ENCODE data around the gene TENM4. TPM values are rescaled to one million over a fixed set of nuclear protein-coding genes. Genes with fewer than 3 reads are reported as not detected.

Gene TENM4
- total RNA-seq, 2 experiments from 2014 or later = not detected

DNA sequence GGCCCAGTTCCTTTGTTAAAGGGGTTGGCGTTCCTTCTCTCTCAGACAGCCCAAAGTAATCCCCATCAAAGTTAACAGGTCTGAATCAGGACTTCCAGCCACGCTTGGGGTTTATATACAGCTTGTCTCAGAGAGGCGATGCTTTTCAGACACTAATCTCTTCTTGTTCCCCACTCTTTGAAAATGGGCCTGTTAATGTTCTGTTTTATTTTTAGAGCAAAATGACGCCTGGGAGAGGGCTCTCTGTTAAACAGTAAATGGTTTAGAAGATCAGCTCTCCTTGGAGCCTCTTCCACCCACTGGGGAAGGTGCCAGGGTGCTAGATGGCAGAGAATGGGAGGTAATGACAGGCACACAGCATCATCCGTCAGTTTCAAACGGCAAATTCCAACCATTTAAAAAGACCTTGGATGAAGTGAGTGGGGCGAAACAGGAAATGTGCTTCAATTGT lies 630.2 kb downstream of the TENM4 start:
- DNase-seq (no peak), ATAC-seq (ENCODE audit: low read depth) (no peak)
- H3K27ac Mint-ChIP-seq = no peak overlapping the region
- POLR2A ChIA-PET = no interaction called here
- no peaks in the 10 kb centered on the region for H3K36me3 Mint-ChIP-seq
- H3K4me3 Mint-ChIP-seq = no peak overlapping the region
- no peaks in the 10 kb centered on the region for H3K9me3 Mint-ChIP-seq
- H3K4me1 Mint-ChIP-seq = no peaks in the 10 kb centered on the region
- H3K27me3 Mint-ChIP-seq = peaks cover 14% of the 10 kb centered on the region

DNA sequence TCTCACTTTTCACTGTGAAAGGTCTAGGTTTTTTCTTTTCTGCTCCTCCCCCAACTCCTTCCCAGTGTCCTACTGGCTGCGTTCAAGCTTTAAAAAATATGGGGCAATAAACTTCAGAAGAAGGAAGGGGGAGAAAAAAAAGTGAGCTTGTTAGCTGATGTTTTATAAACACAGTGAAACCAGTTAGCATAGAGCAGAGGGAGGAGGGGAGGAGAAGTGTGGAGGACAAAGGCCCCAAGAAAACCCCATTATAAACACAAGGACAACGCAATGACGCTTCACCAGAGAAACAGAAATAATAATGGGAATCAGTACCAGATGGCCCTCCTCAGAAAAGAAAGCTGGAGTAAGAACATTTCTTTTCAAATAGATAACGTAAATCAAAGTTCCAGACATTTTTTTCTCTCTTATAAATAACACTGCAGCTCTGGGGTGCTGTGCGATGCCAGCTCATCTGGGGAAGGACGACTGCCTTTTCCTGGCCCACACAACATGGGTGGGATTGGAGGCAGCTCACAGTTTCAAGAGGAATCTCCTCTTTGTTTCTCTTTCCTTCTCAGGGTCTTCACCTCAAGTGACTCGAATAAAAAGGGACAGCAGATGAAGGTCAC lies 630.8 kb downstream of the TENM4 start:
- H3K27me3 Mint-ChIP-seq = peaks cover 11% of the 10 kb centered on the region

DNA sequence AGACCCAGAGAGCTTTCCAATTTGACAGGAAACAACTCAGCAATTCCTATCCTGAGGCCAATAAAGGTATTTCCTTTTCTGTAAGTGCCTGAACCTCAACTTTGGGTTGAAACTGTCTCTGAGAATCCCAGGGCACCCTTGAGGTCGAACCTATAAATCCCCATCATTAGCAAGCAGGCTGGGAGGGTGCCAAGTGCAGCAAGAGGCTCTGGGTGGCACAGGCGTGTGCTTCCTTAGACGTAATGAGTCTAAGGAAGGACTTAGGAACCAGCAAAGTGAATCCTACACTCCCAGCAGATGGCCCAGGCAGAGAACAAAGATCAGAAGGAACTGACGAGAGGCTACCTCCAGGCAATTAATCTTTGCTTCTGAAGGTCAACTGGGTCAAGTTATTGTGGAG lies 631.9 kb downstream of the TENM4 start:
- H3K9me3 Mint-ChIP-seq = no peaks in the 10 kb centered on the region
- peaks cover 11% of the 10 kb centered on the region for H3K27me3 Mint-ChIP-seq
- no peak overlapping the region for H3K4me3 Mint-ChIP-seq
- DNase-seq (no peak), ATAC-seq (ENCODE audit: low read depth) (no peak)
- no peaks in the 10 kb centered on the region for H3K36me3 Mint-ChIP-seq
- no peaks in the 10 kb centered on the region for H3K4me1 Mint-ChIP-seq
- no peak overlapping the region for H3K27ac Mint-ChIP-seq
- POLR2A ChIA-PET = no interaction called here

More for the DNA sequence above, 630.8 kb downstream of the TENM4 start:
- H3K4me1 Mint-ChIP-seq = no peaks in the 10 kb centered on the region
- no peaks in the 10 kb centered on the region for H3K9me3 Mint-ChIP-seq
- no peak overlapping the region for H3K27ac Mint-ChIP-seq
- DNase-seq (no peak), ATAC-seq (ENCODE audit: low read depth) (no peak)
- no peaks in the 10 kb centered on the region for H3K36me3 Mint-ChIP-seq
- no peak overlapping the region for H3K4me3 Mint-ChIP-seq
- POLR2A ChIA-PET = no interaction called here

DNA sequence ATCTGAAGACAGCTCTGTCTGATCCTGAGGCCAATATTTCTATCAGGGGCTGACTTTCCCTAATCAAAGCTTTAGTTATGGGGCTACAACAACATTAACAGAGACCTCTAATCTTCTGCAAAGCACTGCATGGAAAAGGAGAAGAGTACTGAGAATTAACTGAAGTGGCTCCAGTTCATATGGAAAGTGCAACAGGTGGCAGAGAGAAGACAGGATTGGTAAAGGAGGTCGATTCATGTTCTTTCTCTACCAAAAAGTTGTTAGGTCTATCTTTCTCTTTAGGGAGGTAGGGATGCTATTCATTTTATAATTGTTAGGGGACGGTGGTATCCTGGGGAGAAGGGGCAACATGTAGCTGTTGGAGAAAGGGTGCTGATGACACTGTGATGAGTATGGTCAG lies 633.5 kb downstream of the TENM4 start:
- peaks cover 11% of the 10 kb centered on the region for H3K27me3 Mint-ChIP-seq
- H3K27ac Mint-ChIP-seq = no peak overlapping the region
- H3K4me1 Mint-ChIP-seq = no peaks in the 10 kb centered on the region
- POLR2A ChIA-PET = no interaction called here
- H3K36me3 Mint-ChIP-seq = no peaks in the 10 kb centered on the region
- ATAC-seq (ENCODE audit: low read depth) (no peak), DNase-seq (no peak)
- no peaks in the 10 kb centered on the region for H3K9me3 Mint-ChIP-seq
- no peak overlapping the region for H3K4me3 Mint-ChIP-seq

DNA sequence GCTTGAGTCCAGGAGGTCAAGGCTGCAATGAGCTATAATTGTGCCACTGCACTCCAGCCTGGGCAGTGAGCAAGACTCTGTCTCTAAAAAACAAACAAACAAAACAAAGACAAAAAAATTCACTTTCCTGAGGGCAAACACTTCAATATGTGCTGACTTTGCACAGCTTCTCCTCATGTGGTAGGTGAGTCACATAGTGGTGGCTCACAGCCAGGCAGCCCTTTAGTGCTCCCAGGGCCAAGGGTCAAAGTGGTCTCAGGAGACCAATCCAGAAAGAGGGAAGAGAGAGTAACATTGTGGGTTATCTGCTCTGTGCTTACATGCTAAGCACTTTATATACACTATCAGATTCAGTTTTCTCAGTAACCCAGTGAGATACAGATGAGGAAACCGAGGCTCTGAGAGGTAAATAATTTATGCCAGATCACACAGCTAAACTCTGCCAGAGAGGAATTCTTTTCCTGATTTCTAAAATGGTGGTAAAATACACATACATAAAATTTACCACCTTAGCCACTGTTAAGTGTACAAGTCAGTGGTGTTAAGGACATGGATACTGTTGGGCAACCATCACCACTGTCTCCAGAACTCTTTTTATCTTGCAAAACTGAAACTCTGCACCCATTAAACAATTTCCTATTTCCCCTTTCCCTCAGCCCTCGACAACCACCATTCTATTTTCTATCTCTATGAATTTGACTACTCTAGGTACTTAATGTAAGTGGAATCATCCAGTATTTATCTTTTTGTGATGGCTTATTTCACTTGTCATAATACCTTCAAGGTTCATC lies 634.4 kb downstream of the TENM4 start:
- H3K27me3 Mint-ChIP-seq = peaks cover 11% of the 10 kb centered on the region
- H3K36me3 Mint-ChIP-seq = no peaks in the 10 kb centered on the region
- no peak overlapping the region for H3K27ac Mint-ChIP-seq
- no peak overlapping the region for H3K4me3 Mint-ChIP-seq
- no peaks in the 10 kb centered on the region for H3K9me3 Mint-ChIP-seq
- POLR2A ChIA-PET = no interaction called here
- no peaks in the 10 kb centered on the region for H3K4me1 Mint-ChIP-seq
- ATAC-seq (ENCODE audit: low read depth) (no peak), DNase-seq (no peak)

DNA sequence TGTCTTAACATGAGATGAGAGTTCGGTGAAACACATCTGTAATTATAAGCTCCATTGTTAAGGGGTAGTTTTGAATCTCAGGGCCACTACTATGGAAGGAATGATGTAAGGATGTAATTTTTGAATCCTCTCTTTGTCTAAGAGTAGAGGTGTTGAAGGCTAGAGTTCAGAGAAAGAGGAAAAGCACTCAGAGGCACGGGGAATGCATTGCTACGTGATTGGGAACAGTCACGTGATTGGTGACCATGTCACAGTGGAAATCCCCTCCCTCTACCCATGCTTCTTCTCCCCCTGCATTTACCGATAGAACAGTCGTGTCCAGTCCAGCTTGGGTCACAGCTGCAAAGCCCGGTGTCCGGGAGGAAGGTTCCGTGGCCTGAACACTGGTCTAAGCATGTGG lies 635.8 kb downstream of the TENM4 start:
- no peaks in the 10 kb centered on the region for H3K4me1 Mint-ChIP-seq
- POLR2A ChIA-PET = no interaction called here

DNA sequence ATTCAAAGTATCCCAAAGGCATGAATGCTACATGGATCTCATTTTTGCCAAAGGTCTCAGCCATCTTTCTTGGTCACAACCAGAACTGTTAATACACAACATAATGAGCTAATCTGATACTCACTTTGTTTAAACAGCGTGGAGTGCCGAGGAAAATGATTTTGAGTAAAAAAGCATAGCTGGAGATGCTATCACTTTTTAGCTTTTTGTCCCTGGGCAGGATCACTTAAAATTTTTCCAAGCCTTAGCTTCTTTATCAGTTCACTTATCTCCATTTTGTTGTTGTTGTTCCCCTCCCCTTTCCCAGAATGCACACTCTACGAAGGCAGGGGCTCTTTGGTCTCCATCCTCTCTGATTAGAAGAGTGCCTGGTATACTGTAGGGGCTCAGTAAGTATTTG lies 636.8 kb downstream of the TENM4 start:
- no peak overlapping the region for H3K27ac Mint-ChIP-seq
- DNase-seq (no peak), ATAC-seq (ENCODE audit: low read depth) (no peak)
- peaks cover 16% of the 10 kb centered on the region for H3K27me3 Mint-ChIP-seq
- H3K4me1 Mint-ChIP-seq = no peaks in the 10 kb centered on the region
- H3K36me3 Mint-ChIP-seq = no peaks in the 10 kb centered on the region
- POLR2A ChIA-PET = no interaction called here
- H3K9me3 Mint-ChIP-seq = no peaks in the 10 kb centered on the region
- no peak overlapping the region for H3K4me3 Mint-ChIP-seq

More for the DNA sequence above, 635.8 kb downstream of the TENM4 start:
- no peak for ATAC-seq (ENCODE audit: low read depth)
- no peak for DNase-seq
- H3K27ac Mint-ChIP-seq = no peak overlapping the region
- no peak overlapping the region for H3K4me3 Mint-ChIP-seq
- H3K9me3 Mint-ChIP-seq = no peaks in the 10 kb centered on the region
- H3K27me3 Mint-ChIP-seq = peaks cover 13% of the 10 kb centered on the region
- H3K36me3 Mint-ChIP-seq = no peaks in the 10 kb centered on the region

DNA sequence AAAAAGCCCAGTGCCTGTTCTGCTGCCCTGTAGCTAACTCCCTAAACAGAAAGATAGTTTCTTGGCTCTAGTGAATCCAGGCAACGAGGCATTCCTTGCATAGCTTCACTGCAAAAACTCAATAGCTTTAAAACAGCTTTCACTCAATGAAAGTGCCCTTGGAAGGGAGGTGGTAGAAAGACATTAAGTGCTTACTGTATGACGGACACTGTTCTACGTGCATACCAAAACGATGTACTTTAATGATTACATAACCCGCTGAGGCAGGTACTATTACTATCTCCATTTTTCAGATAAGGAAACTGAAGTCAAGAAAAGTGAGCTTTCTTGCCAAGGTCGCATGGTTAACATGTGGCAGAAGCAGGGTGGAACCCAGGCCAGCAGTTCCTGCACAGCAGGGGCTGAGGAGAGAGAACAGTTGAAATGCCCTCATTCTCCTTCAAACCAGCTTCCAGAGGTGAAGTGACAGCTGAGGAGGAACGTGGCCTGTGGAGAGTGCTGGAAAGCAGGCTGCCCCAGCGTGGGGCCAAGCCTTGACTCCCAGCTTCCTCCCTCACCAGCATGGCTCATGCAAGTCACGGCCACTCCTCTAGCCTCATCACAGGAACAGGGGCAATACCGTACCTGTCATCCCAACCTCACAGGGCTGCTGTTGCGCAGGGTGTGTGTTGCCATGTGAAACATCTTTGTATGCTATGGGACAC lies 638.6 kb downstream of the TENM4 start:
- Mint-ChIP-seq H3K4me1 (no peaks in the 10 kb centered on the region), H3K27ac (no peak overlapping the region), H3K9me3 (no peaks in the 10 kb centered on the region), H3K27me3 (peaks cover 5% of the 10 kb centered on the region), H3K36me3 (no peaks in the 10 kb centered on the region), H3K4me3 (no peak overlapping the region)
- no peak for ATAC-seq (ENCODE audit: low read depth)
- POLR2A ChIA-PET = no interaction called here
- DNase-seq = no peak

DNA sequence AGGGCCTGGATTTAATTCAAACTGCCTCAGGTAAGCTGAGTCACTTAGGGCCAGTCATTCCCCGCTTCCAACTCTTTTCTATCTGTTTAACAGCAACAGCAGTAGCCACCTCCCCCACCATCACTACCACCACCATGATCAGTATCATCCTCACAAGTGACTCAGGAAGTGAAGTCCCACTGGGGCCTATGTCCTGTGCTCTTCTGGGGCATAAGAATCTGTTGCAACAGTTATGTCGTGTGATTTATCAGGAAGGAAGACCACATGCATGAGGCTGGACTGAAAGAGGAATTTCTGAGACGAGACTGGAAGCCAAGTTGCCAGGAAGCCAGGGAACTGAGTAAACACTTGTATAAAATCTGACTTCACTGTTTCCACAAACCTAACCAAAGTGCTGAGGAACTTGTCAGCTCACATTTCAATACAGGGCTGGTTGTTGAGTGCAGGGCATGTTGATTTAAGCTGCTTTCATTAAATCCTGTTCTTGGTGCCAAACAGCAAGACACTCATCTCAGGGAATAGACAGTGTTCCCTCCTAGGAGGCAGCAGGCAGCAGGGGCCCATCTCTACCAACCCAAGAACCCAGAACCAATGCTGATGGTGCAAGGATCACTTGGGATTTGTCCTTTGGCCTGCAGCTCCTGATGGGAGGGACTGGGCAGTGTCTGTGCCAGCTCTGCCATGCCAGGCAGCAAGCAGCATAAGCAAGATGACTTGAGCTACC lies 639.5 kb downstream of the TENM4 start:
- H3K27me3 Mint-ChIP-seq = peaks cover 5% of the 10 kb centered on the region
- H3K36me3 Mint-ChIP-seq = no peaks in the 10 kb centered on the region
- POLR2A ChIA-PET = no interaction called here
- no peaks in the 10 kb centered on the region for H3K4me1 Mint-ChIP-seq
- H3K9me3 Mint-ChIP-seq = no peaks in the 10 kb centered on the region
- H3K27ac Mint-ChIP-seq = no peak overlapping the region
- no peak for DNase-seq
- no peak overlapping the region for H3K4me3 Mint-ChIP-seq
- no peak for ATAC-seq (ENCODE audit: low read depth)

DNA sequence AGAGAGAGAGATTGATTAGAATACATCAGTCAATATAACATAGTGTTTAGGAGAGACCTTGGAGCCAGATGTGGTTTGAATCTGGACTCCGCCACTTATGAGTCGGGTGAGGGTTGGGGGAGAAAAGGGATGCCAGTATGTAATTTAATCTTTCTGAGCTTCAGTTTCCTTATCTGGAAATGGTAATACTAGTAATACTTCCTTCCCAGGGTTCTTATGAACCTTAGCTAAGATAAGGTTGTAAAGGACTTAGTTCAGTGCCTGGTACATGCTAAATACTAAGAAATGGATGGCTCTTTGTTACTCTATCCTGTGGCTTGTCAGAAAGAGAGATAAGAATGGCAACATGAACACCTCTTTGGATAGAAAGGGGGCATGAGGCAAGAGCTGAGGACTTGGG lies 640.1 kb downstream of the TENM4 start:
- no peak overlapping the region for H3K27ac Mint-ChIP-seq
- H3K9me3 Mint-ChIP-seq = no peaks in the 10 kb centered on the region
- POLR2A ChIA-PET = no interaction called here
- no peak overlapping the region for H3K4me3 Mint-ChIP-seq
- ATAC-seq (ENCODE audit: low read depth) (no peak), DNase-seq (no peak)
- no peaks in the 10 kb centered on the region for H3K36me3 Mint-ChIP-seq
- H3K4me1 Mint-ChIP-seq = no peaks in the 10 kb centered on the region
- H3K27me3 Mint-ChIP-seq = peaks cover 5% of the 10 kb centered on the region

DNA sequence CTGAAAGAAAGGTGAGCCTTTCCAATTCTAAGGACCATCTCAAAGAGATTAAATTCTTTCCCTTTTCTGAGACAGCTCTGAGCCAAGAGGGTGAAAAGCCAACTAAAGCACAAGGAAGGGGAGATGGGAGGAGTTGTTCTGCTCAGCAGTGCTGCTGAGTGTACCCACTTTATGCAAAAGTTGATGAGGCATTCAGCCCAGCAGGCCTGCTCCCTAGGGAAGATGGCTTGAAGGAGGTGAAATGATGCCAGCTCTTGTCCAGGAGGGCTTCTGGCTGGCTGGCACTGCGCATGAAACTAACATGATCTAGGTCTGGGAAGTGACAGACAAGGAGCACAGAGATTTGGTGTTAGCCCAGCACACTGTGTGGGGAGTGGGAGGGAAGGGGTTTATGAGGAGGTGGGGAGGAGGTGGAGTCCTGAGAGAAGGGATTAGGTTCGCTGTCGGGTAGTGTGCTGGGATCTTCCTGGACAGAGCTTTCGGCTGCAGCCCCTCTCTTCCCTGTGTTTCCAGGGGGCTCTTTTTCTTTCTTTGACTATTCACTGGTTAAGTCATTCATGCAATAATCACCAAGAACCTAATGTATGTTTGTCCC lies 640.6 kb downstream of the TENM4 start:
- no peaks in the 10 kb centered on the region for H3K4me1 Mint-ChIP-seq
- ATAC-seq (ENCODE audit: low read depth) = no peak
- no peak overlapping the region for H3K4me3 Mint-ChIP-seq
- peaks cover 5% of the 10 kb centered on the region for H3K27me3 Mint-ChIP-seq
- H3K36me3 Mint-ChIP-seq = no peaks in the 10 kb centered on the region
- no peak overlapping the region for H3K27ac Mint-ChIP-seq
- H3K9me3 Mint-ChIP-seq = no peaks in the 10 kb centered on the region
- POLR2A ChIA-PET = no interaction called here
- DNase-seq = no peak

DNA sequence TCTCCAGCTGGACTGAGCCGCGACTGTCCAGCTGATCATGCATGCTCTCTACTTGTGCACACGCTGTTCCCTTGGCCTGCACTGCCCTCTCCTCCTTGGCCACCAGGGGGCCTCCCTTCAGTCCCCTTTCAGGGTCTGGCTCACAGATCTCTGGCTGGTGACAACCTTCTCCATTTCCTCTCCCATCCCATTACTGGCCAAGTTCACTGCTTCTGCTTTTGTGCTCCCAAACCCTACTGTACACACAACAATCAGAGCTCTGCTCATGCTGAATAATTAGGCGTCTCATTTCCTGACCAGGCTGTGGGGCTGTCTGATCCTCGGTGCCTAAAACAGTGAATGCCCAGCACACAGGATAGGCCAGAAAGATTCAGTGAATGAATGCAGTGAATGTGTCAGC lies 642.2 kb downstream of the TENM4 start:
- H3K27ac Mint-ChIP-seq = no peak overlapping the region
- H3K4me1 Mint-ChIP-seq = no peaks in the 10 kb centered on the region
- POLR2A ChIA-PET = interaction anchor here (0.6 kb wide), 1 partner anchor 49 kb away, joined by 4 read pairs; no protein-coding TSS in a partner anchor
- peak; percentile 49 for DNase-seq
- peaks cover 5% of the 10 kb centered on the region for H3K27me3 Mint-ChIP-seq
- ATAC-seq (ENCODE audit: low read depth) = peak; percentile 72
- H3K9me3 Mint-ChIP-seq = no peaks in the 10 kb centered on the region
- no peaks in the 10 kb centered on the region for H3K36me3 Mint-ChIP-seq
- no peak overlapping the region for H3K4me3 Mint-ChIP-seq

DNA sequence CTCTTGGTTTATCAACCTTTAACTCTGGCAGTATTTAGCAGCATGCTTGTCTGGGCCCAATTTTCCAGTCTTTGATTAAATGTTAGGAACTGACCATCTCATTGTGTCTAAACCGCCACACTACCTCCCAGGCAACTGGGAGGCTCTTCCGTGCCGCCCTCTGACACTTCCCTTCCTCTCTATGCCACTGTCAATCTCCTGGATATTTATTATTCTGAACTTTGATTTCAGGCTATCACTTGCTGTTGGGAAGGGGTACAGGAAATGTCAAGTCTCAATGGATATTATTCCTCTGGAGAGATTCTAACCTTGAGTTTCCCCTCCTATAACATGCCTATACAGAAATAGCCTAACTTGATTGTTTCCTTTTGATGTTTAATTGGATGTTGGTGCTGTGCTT lies 643.3 kb downstream of the TENM4 start:
- no peaks in the 10 kb centered on the region for H3K4me1 Mint-ChIP-seq
- H3K27me3 Mint-ChIP-seq = peaks cover 5% of the 10 kb centered on the region
- POLR2A ChIA-PET = no interaction called here

More for the DNA sequence above, 643.3 kb downstream of the TENM4 start:
- ATAC-seq (ENCODE audit: low read depth) = no peak
- H3K9me3 Mint-ChIP-seq = no peaks in the 10 kb centered on the region
- H3K27ac Mint-ChIP-seq = no peak overlapping the region
- DNase-seq = no peak
- H3K4me3 Mint-ChIP-seq = no peak overlapping the region
- H3K36me3 Mint-ChIP-seq = no peaks in the 10 kb centered on the region
